Prostate gland (tissue), 2 donors: Measurements from ENCODE around the gene ABCA7.

Experiments
- CTCF ChIP-seq, 4 experiments: fragments of 200-600 bp in 2 of 4; fragments of 450-650 bp in 2 of 4; sonication (generic) in 2 of 4; IDR thresholded peaks; 1 replicate in 3 of 4; 2 replicates in 1 of 4; pipeline ENCODE4 v1.5.1; 2016 to 2019; ENCODE audit warnings: antibody characterized with exemption in 4 of 4, mild to moderate bottlenecking in 2 of 4, moderate library complexity in 2 of 4
- POLR2A ChIP-seq: fragments of 450-650 bp; IDR thresholded peaks from one replicate; pipeline ENCODE4 v1.6.1; 2016; ENCODE audit warnings: antibody characterized with exemption, mild to moderate bottlenecking
- POLR2AphosphoS5 ChIP-seq: sonication (generic); formaldehyde crosslinking; IDR thresholded peaks from one replicate; pipeline ENCODE4 v1.6.1; 2017; ENCODE audit warnings: antibody characterized with exemption

GRCh38 chr19:1062387-1063029 lies 22.6 kb downstream of the ABCA7 start:
- TF ChIP-seq POLR2AphosphoS5, result no peak
- TF ChIP-seq POLR2A, result no peak
- TF ChIP-seq CTCF (IDR thresholded peaks at IDR 0.05), result no peak
